Measurements from ENCODE around the gene RIMKLB.

DNA sequence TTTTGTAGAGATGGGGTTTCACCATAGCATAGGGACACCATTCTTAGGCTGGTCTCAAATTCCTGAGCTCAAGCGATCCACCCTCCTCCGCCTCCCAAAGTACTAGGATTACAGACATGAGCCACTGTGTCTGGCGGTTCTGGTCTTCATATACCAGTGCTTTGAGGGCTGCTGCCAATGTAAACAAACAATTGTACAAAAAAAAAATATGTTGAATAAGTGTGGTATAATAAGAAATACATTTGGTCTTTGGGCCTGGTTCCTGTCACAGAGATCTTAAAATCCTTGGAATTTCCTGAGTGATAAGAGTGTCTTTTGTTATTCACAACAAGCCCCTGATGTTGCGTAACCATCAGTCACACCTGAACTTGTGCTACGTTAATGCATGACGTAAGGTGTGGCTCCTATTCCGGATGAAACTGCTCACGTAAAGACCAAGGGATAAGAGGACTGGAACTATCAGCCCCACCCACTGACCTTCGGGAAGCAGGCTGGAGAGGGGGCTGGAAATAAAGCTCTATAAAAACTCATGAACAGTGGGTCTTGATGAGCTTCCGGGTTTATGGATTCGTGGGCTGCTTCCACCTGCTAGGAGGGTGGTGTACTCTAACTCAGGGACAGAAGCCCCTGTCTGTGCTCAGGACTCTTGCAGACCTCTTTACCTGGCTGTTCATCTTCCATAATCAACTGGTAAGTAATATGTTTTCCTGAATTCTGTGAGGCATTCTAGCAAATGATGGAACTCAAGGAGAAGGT is 16.5 kb upstream of the RIMKLB start:
- TF ChIP-seq SP1 (IDR thresholded peaks at IDR 0.05) = no peak
- no peak for TF ChIP-seq FOXM1 (IDR thresholded peaks at IDR 0.05; ENCODE audit: borderline replicate concordance)
- no peak for TF ChIP-seq BHLHE40 (IDR thresholded peaks at IDR 0.05; ENCODE audit: borderline replicate concordance)
- no peak for TF ChIP-seq L3MBTL2 (conservative IDR thresholded peaks at IDR 0.05)
- TF ChIP-seq FOXK2 (IDR thresholded peaks at IDR 0.05) = no peak
- no peak for TF ChIP-seq CTBP1 (IDR thresholded peaks at IDR 0.05; ENCODE audit: borderline replicate concordance)
- no peak for TF ChIP-seq FOXA1 (IDR thresholded peaks at IDR 0.05)
- no peak for TF ChIP-seq TARDBP (IDR thresholded peaks at IDR 0.05)
- no peak for TF ChIP-seq ARNT (IDR thresholded peaks at IDR 0.05)

All from HEK293T (cell line).